ENCODE data around the gene DPP10.

GRCh38 chr2:114464961-114465706, 22.7 kb downstream of the DPP10 start:
- TF ChIP-seq ZNF140 (tag by site-specific recombination; IDR thresholded peaks at IDR 0.05) (no peak), ZNF133 (tag by site-specific recombination; IDR thresholded peaks at IDR 0.05) (no peak), ZNF747 (tag by site-specific recombination; IDR thresholded peaks at IDR 0.05) (no peak), ZNF274 (IDR thresholded peaks at IDR 0.05; ENCODE audit: low read length) (no peak), ZNF274 (tag by site-specific recombination; IDR thresholded peaks at IDR 0.05; ENCODE audit: borderline replicate concordance) (no peak)
- TF ChIP-seq, protein P1, sequence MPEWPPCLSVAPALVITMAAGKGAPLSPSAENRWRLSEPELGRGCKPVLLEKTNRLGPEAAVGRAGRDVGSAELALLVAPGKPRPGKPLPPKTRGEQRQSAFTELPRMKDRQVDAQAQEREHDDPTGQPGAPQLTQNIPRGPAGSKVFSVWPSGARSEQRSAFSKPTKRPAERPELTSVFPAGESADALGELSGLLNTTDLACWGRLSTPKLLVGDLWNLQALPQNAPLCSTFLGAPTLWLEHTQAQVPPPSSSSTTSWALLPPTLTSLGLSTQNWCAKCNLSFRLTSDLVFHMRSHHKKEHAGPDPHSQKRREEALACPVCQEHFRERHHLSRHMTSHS (tag by site-specific recombination; IDR thresholded peaks at IDR 0.05) = no peak
- TF ChIP-seq, protein P2, sequence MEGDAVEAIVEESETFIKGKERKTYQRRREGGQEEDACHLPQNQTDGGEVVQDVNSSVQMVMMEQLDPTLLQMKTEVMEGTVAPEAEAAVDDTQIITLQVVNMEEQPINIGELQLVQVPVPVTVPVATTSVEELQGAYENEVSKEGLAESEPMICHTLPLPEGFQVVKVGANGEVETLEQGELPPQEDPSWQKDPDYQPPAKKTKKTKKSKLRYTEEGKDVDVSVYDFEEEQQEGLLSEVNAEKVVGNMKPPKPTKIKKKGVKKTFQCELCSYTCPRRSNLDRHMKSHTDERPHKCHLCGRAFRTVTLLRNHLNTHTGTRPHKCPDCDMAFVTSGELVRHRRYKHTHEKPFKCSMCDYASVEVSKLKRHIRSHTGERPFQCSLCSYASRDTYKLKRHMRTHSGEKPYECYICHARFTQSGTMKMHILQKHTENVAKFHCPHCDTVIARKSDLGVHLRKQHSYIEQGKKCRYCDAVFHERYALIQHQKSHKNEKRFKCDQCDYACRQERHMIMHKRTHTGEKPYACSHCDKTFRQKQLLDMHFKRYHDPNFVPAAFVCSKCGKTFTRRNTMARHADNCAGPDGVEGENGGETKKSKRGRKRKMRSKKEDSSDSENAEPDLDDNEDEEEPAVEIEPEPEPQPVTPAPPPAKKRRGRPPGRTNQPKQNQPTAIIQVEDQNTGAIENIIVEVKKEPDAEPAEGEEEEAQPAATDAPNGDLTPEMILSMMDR (tag by site-specific recombination; IDR thresholded peaks at IDR 0.05) = no peak
